Astrocyte (in vitro differentiated cells and primary cell): ENCODE results near the gene EPHA2. TPM values are rescaled to one million over a fixed set of nuclear protein-coding genes. Genes with fewer than 3 reads are reported as not detected.

Source experiments
- DNase-seq: peaks from one replicate; pipeline ENCODE4 v3.0.0-alpha.2; 2010; ENCODE audit warnings: low read depth
- FAIRE-seq: peaks from 2 replicates; lab custom pipeline; 2011; peaks lifted over from hg19 to GRCh38; lab: Jason Lieb, UNC
- H2AFZ ChIP-seq: 2 replicates; pipeline ENCODE4 v1.6.0; 2012; ENCODE audit warnings: low read depth, low read length, inconsistent platforms
- H3K27ac ChIP-seq: 2 replicates; pipeline ENCODE4 v1.5.1; 2011; ENCODE audit warnings: low read depth, low read length, inconsistent platforms
- H3K27me3 ChIP-seq: 2 replicates; pipeline ENCODE4 v1.6.0; 2011; ENCODE audit warnings: low read length, inconsistent platforms; ENCODE audit not compliant: insufficient read depth
- H3K36me3 ChIP-seq: 2 replicates; pipeline ENCODE4 v1.5.1; 2011; ENCODE audit warnings: low read length, inconsistent platforms; ENCODE audit not compliant: insufficient read depth
- H3K4me1 ChIP-seq: 2 replicates; pipeline ENCODE4 v1.5.1; 2011; ENCODE audit warnings: low read length, inconsistent platforms; ENCODE audit not compliant: insufficient read depth
- H3K4me2 ChIP-seq: 2 replicates; pipeline ENCODE4 v1.6.0; 2012; ENCODE audit warnings: low read length, inconsistent platforms
- H3K4me3 ChIP-seq: 2 replicates; pipeline ENCODE4 v1.5.1; 2011; ENCODE audit warnings: low read depth, mild to moderate bottlenecking, low read length, inconsistent platforms; ENCODE audit not compliant: insufficient read depth
- H3K79me2 ChIP-seq: 2 replicates; pipeline ENCODE4 v1.6.0; 2012; ENCODE audit warnings: mild to moderate bottlenecking, low read length, inconsistent platforms; ENCODE audit not compliant: insufficient read depth
- H3K9ac ChIP-seq: 2 replicates; pipeline ENCODE4 v1.6.0; 2012; ENCODE audit warnings: mild to moderate bottlenecking, low read length, inconsistent platforms
- H3K9me3 ChIP-seq: 2 replicates; pipeline ENCODE4 v1.5.1; 2012; ENCODE audit warnings: low read depth, mild to moderate bottlenecking, low read length, inconsistent platforms; ENCODE audit not compliant: insufficient read depth
- H4K20me1 ChIP-seq: 2 replicates; pipeline ENCODE4 v1.6.0; 2012; ENCODE audit warnings: low read length, inconsistent platforms; ENCODE audit not compliant: insufficient read depth
- H3K27ac Mint-ChIP-seq: one replicate; pipeline ENCODE4 v1.8.0; 2021; ENCODE audit warnings: mild to moderate bottlenecking, mixed read lengths; ENCODE audit not compliant: unreplicated experiment
- H3K27me3 Mint-ChIP-seq: one replicate; pipeline ENCODE4 v1.8.0; 2021; ENCODE audit warnings: low read depth, mixed read lengths; ENCODE audit not compliant: unreplicated experiment
- H3K36me3 Mint-ChIP-seq: one replicate; pipeline ENCODE4 v1.8.0; 2021; ENCODE audit warnings: low read depth, mixed read lengths; ENCODE audit not compliant: unreplicated experiment
- H3K4me1 Mint-ChIP-seq: one replicate; pipeline ENCODE4 v1.8.0; 2021; ENCODE audit warnings: low read depth, mixed read lengths; ENCODE audit not compliant: unreplicated experiment
- H3K4me3 Mint-ChIP-seq: one replicate; pipeline ENCODE4 v1.8.0; 2021; ENCODE audit warnings: mild to moderate bottlenecking, moderate library complexity, mixed read lengths; ENCODE audit not compliant: unreplicated experiment
- H3K9me3 Mint-ChIP-seq: one replicate; pipeline ENCODE4 v1.8.0; 2021; ENCODE audit warnings: mild to moderate bottlenecking, mixed read lengths; ENCODE audit not compliant: unreplicated experiment
- EZH2 ChIP-seq: IDR thresholded peaks from 2 replicates; pipeline ENCODE4 v1.6.1; 2012; ENCODE audit warnings: mild to moderate bottlenecking, low read length, inconsistent platforms; ENCODE audit not compliant: insufficient read depth
- total RNA-seq: library from RNA; stranded (reverse); gene quantifications from 2 replicates; pipeline ENCODE4 v1.2.1, GENCODE V29; 2021
- TF ChIP-seq, protein P1 (sequence below): IDR thresholded peaks from 2 replicates; pipeline ENCODE4 v1.5.1; 2011; ENCODE audit warnings: low read depth, mild to moderate bottlenecking, inconsistent platforms, low read length, moderate library complexity; ENCODE audit not compliant: insufficient read depth

EPHA2 gene
- total RNA-seq, 1 donor from 2014 or later = 140 TPM

- H3K27me3 Mint-ChIP-seq = peaks cover 27% of the 10 kb centered on the region
- Histone ChIP-seq H2AFZ (no peak overlapping the region), H3K4me1 (peaks cover 17% of the 10 kb centered on the region), H4K20me1 (no peaks in the 10 kb centered on the region), H3K27ac (no peak overlapping the region), H3K4me3 (no peak overlapping the region), H3K27me3 (no peaks in the 10 kb centered on the region), H3K9me3 (no peaks in the 10 kb centered on the region), H3K9ac (no peak overlapping the region), H3K79me2 (no peaks in the 10 kb centered on the region), H3K4me2 (no peak overlapping the region), H3K36me3 (no peaks in the 10 kb centered on the region)
- no peak overlapping the region for H3K27ac Mint-ChIP-seq
- H3K36me3 Mint-ChIP-seq = no peaks in the 10 kb centered on the region
- no peak overlapping the region for H3K4me3 Mint-ChIP-seq
- no peak for FAIRE-seq
- DNase-seq = no peak
- TF ChIP-seq EZH2 = no peak
- TF ChIP-seq, protein P1, sequence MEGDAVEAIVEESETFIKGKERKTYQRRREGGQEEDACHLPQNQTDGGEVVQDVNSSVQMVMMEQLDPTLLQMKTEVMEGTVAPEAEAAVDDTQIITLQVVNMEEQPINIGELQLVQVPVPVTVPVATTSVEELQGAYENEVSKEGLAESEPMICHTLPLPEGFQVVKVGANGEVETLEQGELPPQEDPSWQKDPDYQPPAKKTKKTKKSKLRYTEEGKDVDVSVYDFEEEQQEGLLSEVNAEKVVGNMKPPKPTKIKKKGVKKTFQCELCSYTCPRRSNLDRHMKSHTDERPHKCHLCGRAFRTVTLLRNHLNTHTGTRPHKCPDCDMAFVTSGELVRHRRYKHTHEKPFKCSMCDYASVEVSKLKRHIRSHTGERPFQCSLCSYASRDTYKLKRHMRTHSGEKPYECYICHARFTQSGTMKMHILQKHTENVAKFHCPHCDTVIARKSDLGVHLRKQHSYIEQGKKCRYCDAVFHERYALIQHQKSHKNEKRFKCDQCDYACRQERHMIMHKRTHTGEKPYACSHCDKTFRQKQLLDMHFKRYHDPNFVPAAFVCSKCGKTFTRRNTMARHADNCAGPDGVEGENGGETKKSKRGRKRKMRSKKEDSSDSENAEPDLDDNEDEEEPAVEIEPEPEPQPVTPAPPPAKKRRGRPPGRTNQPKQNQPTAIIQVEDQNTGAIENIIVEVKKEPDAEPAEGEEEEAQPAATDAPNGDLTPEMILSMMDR = no peak
- H3K4me1 Mint-ChIP-seq = peaks cover 3% of the 10 kb centered on the region
- H3K9me3 Mint-ChIP-seq = no peaks in the 10 kb centered on the region
These were observed 65.6 kb downstream of the EPHA2 start for GRCh38 chr1:16090076-16090826.

- no peak for TF ChIP-seq EZH2
- TF ChIP-seq, protein P1 = no peak
- Histone ChIP-seq H3K27ac (no peak overlapping the region), H3K27me3 (no peaks in the 10 kb centered on the region), H3K9me3 (no peaks in the 10 kb centered on the region), H3K4me1 (peaks cover 15% of the 10 kb centered on the region), H3K9ac (peak overlapping the region; percentile 36), H3K4me3 (no peak overlapping the region), H3K36me3 (no peaks in the 10 kb centered on the region), H3K4me2 (peak overlapping the region; percentile 61), H4K20me1 (no peaks in the 10 kb centered on the region), H3K79me2 (no peaks in the 10 kb centered on the region), H2AFZ (peak overlapping the region; percentile 40)
- H3K27ac Mint-ChIP-seq = no peak overlapping the region
- no peaks in the 10 kb centered on the region for H3K9me3 Mint-ChIP-seq
- DNase-seq (peak; percentile 89), FAIRE-seq (no peak)
- H3K27me3 Mint-ChIP-seq = peaks cover 23% of the 10 kb centered on the region
- H3K4me3 Mint-ChIP-seq = no peak overlapping the region
- H3K4me1 Mint-ChIP-seq = peaks cover 3% of the 10 kb centered on the region
- no peaks in the 10 kb centered on the region for H3K36me3 Mint-ChIP-seq
These were observed 66.9 kb downstream of the EPHA2 start for GRCh38 chr1:16088996-16089395.

DNA sequence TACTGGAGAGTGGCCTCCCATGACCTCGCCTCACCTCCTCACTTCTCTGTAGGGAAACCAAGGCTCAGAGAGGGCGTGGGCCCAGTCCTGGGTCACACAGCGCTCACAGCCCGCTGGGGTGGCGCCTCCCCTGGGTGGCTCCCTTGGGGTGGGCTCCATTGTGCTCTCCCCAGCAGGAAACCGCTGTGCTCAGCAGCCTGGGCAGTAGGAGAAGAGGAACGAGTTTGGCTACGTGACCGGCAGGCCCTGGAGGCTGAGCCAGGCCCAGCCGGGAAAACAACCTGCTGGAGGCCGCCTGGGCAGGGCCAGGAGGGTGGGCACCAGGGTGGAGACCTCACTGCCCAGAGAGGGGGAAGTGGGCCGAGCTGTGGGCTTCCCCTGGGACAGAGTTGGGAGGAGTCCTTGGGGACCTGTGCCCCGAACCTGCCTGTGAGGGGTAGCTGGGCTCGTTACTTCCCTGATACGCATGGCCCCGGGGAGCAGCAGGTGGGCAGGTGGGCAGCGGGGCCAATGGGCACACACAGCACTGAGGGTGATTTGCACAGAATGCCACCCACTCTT lies 67.4 kb downstream of the EPHA2 start:
- no peaks in the 10 kb centered on the region for H3K36me3 ChIP-seq
- peak overlapping the region; percentile 40 for H2AFZ ChIP-seq
- Mint-ChIP-seq H3K4me3 (no peak overlapping the region), H3K36me3 (no peaks in the 10 kb centered on the region), H3K4me1 (peaks cover 3% of the 10 kb centered on the region), H3K27ac (no peak overlapping the region), H3K9me3 (no peaks in the 10 kb centered on the region), H3K27me3 (peaks cover 19% of the 10 kb centered on the region)
- FAIRE-seq (no peak), DNase-seq (no peak)
- no peaks in the 10 kb centered on the region for H4K20me1 ChIP-seq
- H3K4me3 ChIP-seq = no peak overlapping the region
- H3K9ac ChIP-seq = peak overlapping the region; percentile 36
- H3K27ac ChIP-seq = peak overlapping the region; percentile 24
- H3K79me2 ChIP-seq = no peaks in the 10 kb centered on the region
- peak overlapping the region; percentile 61 for H3K4me2 ChIP-seq
- H3K27me3 ChIP-seq = no peaks in the 10 kb centered on the region
- peaks cover 15% of the 10 kb centered on the region for H3K4me1 ChIP-seq
- no peaks in the 10 kb centered on the region for H3K9me3 ChIP-seq
- TF ChIP-seq, protein P1 = no peak
- no peak for TF ChIP-seq EZH2
